NCI-H524 (cell line): ENCODE results near the gene TAS2R16.
"Not testable (repeated sequence)": the region's sequence is repeated elsewhere in the genome, so short reads cannot be mapped to it uniquely, and the experiment has no call there.

Source experiments
- DNase-seq, 2 experiments: peaks; one replicate each; lab custom pipeline; 2025; lab: John Stamatoyannopoulos, UW

Gene TAS2R16

GRCh38 chr7:122972056-122972455, 23.4 kb downstream of the TAS2R16 start:
- DNase-seq, result no peak

GRCh38 chr7:122970740-122971725, 24.5 kb downstream of the TAS2R16 start:
- no peak for DNase-seq

- no peak for DNase-seq
These were observed 27.1 kb downstream of the TAS2R16 start for GRCh38 chr7:122968389-122968788.

- peak; percentile 34 to 84 for DNase-seq
These were observed 30.2 kb downstream of the TAS2R16 start for GRCh38 chr7:122965306-122965705.

GRCh38 chr7:122953678-122954077, 41.8 kb downstream of the TAS2R16 start:
- not testable (repeated sequence) for DNase-seq

- DNase-seq, result no peak
These were observed 44.5 kb downstream of the TAS2R16 start for GRCh38 chr7:122951006-122951405.

- DNase-seq, result no peak
These were observed 46.3 kb downstream of the TAS2R16 start for GRCh38 chr7:122949186-122949585.
